HG03095 (cell line): ENCODE measurements around the gene DBH.
"Not testable (repeated sequence)": the region's sequence is repeated elsewhere in the genome, so short reads cannot be mapped to it uniquely, and the experiment has no call there.

Source experiments
- ATAC-seq: cut with Tn5 transposase; IDR thresholded peaks from one replicate; pipeline ENCODE4 v1.9.1; 2021; ENCODE audit warnings: moderate library complexity; ENCODE audit not compliant: unreplicated experiment

Gene DBH

GRCh38 chr9:133664173-133665050, 28.2 kb downstream of the DBH start:
- ATAC-seq, result no peak

- no peak for ATAC-seq
Measured at GRCh38 chr9:133665096-133665495, 28.9 kb downstream of the DBH start.

GRCh38 chr9:133665535-133665934, 29.4 kb downstream of the DBH start:
- ATAC-seq, result no peak

DNA sequence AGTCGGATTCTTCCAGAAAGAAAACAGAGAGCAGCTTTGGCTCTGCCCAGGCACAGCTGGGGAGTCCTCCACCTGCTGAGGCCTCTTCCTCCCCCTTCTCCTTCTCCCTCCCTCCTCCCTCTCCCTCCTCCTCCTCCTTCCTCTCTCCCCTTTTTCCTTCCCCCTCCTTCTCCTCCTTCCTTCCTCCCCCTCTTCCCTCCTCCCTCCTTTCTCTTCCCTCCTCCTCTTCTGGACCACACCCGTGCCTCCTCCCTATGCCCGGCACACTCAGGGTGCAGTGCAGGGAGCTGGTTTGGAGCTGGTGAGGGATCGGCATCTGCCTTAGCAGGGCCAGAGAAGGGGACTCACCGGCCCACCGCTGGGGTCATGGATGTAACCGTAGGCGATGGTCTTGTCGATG, 30.2 kb downstream of the DBH start:
- no peak for ATAC-seq

GRCh38 chr9:133666845-133667244, 30.7 kb downstream of the DBH start:
- ATAC-seq, result no peak

DNA sequence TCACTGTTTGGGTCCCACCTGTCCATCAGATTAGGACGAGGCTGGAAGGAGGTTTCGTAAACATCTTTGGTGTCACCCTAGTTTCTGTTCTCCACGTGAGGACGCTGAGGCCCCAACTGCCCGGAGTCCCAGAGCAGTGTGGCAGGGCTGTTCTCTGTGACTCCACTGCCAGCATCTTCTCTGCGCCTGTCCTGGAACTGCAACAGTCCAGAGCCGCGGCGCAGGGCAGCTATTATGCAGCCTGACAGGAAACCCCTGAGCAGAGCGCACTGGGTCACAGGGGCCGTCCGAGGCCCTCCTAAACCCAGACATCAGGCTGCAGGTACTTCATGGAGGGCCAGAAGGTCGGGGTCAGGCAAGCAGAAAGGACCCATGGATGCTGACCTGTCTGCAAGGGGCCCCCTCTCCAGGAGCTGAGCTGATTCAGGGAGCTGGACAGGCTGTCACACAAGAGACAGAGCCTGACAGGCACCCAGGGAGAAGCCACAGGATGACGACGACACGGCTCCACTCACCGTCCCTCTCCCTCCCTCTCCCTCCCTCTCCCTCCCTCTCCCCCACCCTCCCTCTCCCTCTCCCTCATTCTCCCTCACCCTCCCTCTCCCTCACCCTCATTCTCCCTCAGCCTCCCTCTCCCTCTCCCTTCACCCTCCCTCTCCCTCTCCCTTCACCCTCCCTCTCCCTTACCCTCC, 31.7 kb downstream of the DBH start:
- ATAC-seq, result no peak

DNA sequence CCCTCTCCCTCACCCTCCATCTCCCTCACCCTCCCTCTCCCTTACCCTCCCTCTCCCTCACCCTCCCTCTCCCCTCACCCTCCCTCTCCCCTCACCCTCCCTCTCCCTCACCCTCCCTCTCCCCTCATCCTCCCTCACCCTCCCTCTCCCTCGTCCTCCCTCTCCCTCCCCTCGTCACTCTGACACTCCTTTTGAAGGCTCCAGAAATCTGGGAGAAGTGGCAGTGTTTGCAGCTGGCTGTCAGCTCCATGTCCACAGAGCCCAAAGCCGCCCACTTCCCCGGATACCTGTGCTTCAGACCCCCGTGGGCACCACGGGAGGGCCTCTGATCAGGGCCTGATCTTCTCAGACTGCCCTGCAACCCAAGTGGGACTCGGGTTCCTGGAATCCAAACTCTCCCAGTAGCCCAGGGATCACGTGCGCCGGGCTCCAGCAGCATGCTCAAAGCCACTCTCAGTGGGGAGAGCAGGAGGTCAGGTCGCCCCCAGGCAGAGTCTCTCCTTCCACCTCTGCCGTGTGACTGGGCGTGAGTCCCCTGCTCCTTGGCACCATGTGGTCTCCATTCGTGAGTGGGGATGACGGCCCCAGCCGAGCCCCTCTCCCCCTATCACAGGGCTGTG, 33.1 kb downstream of the DBH start:
- no peak for ATAC-seq

- ATAC-seq, result no peak
Measured at GRCh38 chr9:133670466-133670865, 34.3 kb downstream of the DBH start.

- no peak for ATAC-seq
Measured at GRCh38 chr9:133671371-133671770, 35.2 kb downstream of the DBH start.

GRCh38 chr9:133672503-133673257, 36.5 kb downstream of the DBH start:
- no peak for ATAC-seq

GRCh38 chr9:133673258-133673655, 37.1 kb downstream of the DBH start:
- ATAC-seq, result no peak

DNA sequence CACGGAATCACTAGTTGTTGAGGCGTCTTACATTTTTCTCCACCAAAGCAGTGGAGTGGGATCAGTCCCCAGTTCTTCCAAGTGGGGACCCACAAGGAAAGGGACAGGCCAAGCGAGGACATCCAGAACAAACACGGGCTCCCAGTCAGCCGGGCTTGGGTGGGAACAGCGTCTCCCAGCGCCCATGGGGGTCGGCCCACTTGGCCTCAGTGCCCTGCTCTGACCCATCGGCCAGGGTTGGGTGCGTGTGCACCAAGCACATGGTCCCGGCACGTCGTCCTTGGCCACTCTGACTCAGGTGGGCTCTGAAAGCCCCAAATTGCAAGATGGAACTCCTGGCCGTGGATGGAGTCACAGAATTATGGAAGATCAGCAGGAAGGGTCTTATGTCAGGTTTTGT, 37.9 kb downstream of the DBH start:
- ATAC-seq, result no peak

DNA sequence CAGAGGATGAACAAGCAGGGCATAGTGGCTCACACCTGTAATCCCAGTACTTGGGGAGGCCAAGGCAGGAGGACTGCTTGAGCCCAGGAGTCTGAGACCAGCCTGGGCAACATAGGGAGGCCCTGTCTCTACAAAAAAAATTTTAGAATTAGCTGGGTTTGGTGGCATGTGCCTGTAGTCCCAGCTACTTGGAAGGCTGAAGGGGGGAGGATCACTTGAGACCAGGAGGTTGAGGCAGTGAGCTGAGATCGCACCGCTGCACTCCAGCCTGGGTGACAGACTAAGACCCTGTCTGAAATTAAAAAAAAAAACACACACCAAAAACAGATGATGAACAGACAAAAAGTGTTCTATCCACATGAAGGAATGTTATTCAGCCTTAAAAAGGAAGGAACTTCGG, 39.6 kb downstream of the DBH start:
- ATAC-seq, result not testable (repeated sequence)

- ATAC-seq, result no peak
Measured at GRCh38 chr9:133676450-133676849, 40.3 kb downstream of the DBH start.

DNA sequence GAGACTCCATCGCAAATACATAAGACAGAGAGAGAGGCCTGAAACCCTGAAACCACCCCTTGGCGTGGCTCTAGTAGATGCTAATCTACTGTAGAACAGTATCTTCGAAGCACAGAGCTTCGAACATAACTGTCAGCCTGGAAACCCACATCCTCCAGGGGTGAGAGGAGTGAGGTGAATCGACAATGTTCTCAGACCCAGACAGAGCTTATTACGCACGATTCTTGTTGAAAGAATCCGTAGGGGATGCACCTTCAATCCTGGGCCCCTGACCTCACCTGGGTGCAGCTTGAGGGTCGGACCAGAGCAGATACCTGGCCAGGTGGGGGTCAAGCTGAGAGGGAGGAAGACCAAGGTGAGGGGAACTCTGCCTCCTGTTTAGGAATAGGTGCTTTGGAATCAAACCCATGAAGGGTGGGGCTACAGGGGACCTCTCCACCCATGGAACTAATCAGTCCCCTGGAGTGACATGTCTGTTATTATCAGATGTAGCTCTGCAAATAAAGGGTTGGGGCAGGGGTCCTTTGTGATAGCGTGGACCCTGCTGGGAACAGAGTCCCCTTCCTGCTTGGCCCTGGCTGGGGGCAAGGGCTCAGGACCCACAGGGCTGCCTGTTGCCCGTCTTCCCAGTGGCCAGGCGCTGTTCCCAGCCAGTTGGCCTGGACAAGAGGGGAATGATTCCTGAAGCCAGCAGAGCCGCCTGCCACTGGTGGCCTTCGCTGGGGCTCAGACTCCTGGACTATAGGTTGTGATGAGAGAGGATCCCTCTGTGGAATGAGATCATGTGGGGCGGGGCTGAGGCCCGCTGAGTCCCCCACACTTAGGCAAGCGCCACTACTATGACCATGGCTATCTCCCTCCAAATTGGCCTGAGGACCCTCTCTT, 41.2 kb downstream of the DBH start:
- ATAC-seq, result no peak

- no peak for ATAC-seq
Measured at GRCh38 chr9:133679056-133679455, 42.9 kb downstream of the DBH start.

GRCh38 chr9:133679466-133680061, 43.4 kb downstream of the DBH start:
- ATAC-seq, result no peak

DNA sequence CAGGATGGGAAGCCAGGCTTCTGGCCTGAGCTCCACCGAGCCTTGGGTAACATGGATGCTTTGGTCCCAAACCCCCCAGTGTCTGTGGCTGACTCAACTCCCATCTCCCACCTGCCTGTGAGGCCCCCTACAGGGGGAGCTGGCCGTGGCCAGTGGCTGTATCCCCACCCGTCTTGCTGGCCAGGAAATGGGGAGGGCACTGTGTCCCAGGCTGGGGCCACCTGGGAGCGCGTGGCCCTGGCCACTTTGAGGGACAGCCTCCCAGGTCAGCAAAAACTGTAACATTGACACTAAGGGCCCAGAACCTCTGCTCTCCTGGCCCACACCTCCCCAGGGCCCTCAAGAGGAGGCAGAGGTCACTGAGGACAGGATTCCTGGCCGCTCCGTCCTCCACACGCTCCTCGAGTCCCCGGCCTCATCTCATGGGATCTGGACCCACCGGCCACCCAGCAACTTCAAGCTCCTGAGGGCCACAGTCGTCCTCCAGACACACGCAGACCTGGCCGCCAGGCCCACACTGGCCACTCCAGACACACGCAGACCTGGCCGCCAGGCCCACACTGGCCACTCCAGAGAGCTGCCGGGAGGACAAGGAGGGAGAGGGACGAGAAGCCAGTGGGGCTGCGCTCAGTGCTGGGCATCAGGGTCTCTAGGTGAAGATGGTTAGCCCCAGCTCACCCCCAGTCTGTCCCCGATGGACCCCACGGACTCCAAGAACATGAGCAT, 44.2 kb downstream of the DBH start:
- ATAC-seq, result no peak

DNA sequence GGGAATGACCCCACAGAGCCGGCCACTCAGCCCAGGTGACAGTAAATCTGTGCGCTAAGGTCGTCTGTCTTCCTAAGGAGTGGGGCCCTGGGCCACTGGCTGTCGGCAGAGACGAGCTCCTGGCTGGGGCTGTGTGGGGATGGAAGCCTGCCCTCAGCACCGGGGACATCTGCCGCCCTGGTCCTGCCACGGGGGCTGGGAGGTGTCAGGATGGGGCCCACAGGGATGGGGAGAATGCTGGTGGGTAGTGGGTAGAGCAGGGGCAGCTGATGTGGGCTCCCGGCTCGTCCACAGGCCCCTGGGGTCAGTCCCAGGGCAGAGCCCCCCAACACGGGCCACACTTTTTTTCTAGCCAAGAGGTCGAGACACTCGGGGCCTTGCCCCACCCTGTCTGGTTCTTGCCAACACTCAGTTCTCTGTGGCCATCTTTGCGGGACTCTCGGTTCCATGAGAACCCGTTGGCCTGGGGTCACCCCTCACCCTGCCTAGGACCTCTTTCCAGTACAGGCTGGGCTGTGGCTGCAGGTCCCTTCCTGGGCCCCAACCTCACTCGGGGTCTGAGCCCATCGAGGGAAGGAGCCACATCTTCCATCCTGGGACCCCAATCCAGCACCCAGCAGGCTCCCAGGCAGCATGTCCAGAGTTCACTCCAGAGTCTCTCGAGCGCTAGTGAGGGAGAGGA, 45.0 kb downstream of the DBH start:
- ATAC-seq, result no peak
